ENCODE data around the gene LYL1. TPM values are rescaled to one million over a fixed set of nuclear protein-coding genes. Genes with fewer than 3 reads are reported as not detected.

LYL1 gene
- total RNA-seq, 2 experiments from 2014 or later, result 2.0 to 2.5 TPM

DNA sequence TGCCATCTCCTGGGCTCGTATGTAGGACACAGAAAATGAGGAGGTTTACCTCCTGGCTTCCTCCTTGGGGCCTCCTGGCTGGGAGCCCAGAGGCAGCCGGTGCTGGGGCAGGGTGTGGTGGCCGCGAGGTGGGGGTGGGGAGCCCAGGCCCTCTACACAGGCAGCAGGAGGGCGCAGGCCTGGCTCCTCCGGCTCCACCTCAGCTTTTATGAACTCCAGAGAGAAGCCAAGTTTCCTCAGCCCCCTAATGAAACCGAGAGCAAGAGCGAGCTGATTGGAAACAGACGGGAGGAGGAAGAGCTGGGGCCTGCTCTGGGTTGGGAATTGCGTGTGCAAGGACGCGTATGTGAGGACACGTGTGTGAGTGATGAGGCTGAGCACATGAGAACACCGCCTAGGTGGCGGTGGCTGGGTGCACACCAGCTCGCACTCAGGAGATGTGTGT, 23.1 kb downstream of the LYL1 start:
- Mint-ChIP-seq H3K4me3 (no peak overlapping the region), H3K4me1 (no peaks in the 10 kb centered on the region), H3K9me3 (ENCODE audit: low read depth) (no peaks in the 10 kb centered on the region), H3K27ac (no peak overlapping the region), H3K27me3 (no peaks in the 10 kb centered on the region), H3K36me3 (ENCODE audit: low read depth) (no peaks in the 10 kb centered on the region)
- ATAC-seq (no peak), DNase-seq (no peak)
- POLR2A ChIA-PET, result no interaction called here
- CTCF ChIA-PET, result interaction anchor here (0.8 to 1.2 kb wide), 5 partner anchors 12 to 114 kb away, joined by 3 to 4 read pairs (median 4); no protein-coding TSS in a partner anchor
- intact Hi-C loops (cut with DNase I, micrococcal nuclease), result no loop called here

DNA sequence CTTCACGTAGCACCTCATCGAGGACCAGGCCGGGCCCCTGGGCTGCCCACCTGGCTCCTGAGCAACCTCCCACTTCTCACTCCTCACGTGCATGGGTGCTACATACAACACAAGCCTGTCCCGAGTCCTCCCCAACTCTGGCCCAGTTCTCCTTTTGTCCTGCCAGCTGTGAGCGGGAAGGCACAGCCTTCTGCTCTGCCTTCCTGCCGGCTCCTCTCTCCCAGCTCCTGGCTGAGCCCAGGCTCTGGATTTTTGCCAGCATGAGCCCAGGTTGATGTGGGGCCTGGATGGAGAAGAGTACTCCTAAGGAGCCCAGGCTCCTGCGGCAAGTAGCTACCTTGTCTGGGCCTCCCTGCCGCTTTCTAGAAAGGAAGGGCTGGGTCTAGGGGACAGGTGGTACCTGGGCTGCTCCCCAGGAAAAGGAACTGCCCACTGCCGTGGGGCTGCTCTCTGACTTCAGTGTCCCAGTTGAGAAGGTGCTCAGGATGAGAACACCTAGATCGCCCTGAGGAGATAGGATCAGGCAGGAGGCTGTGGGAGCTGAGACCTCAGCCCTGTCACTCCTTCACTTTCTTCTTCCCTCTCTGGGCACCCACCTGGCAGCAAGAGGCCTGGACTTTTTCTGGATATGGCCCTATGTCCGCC, 23.6 kb downstream of the LYL1 start:
- H3K9me3 Mint-ChIP-seq (ENCODE audit: low read depth), result no peaks in the 10 kb centered on the region
- CTCF ChIA-PET, result interaction anchor here (0.8 to 1.2 kb wide), 3 partner anchors 12 to 101 kb away, joined by 3 to 4 read pairs (median 4); no protein-coding TSS in a partner anchor
- H3K4me3 Mint-ChIP-seq, result no peak overlapping the region
- POLR2A ChIA-PET, result no interaction called here
- H3K27ac Mint-ChIP-seq, result no peak overlapping the region
- no peaks in the 10 kb centered on the region for H3K36me3 Mint-ChIP-seq (ENCODE audit: low read depth)
- intact Hi-C loops (cut with DNase I, micrococcal nuclease), result no loop called here
- H3K4me1 Mint-ChIP-seq, result no peaks in the 10 kb centered on the region
- DNase-seq (no peak), ATAC-seq (no peak)
- H3K27me3 Mint-ChIP-seq, result no peaks in the 10 kb centered on the region

DNA sequence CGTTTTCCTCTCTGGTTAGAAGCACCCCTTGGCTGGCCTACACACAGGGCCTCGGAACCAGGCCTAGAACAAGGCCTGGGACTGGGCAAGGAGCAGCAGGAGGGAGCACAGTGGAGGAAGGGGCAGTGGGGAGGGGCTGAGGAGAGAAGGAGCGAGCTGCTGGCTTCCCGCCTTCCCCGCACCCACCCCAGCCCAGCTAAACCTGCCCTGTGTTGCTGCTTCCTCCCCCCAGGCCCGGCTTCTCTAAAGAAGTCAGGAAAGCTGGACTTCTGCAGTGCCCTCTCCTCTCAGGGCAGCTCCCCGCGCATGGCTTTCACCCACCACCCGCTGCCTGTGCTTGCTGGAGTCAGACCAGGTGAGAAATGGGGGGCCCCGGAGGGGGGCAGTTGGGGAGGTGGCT, 24.3 kb downstream of the LYL1 start:
- H3K27me3 Mint-ChIP-seq, result no peaks in the 10 kb centered on the region
- no peak for DNase-seq
- ATAC-seq, result no peak
- ChIA-PET CTCF (interaction anchor here (1.2 to 1.5 kb wide), 2 partner anchors 17 kb away, joined by 3 to 4 read pairs; no protein-coding TSS in a partner anchor), POLR2A (no interaction called here)
- intact Hi-C loops (cut with DNase I, micrococcal nuclease), result no loop called here
- no peak overlapping the region for H3K27ac Mint-ChIP-seq
- no peaks in the 10 kb centered on the region for H3K9me3 Mint-ChIP-seq (ENCODE audit: low read depth)
- no peaks in the 10 kb centered on the region for H3K36me3 Mint-ChIP-seq (ENCODE audit: low read depth)
- no peaks in the 10 kb centered on the region for H3K4me1 Mint-ChIP-seq
- no peak overlapping the region for H3K4me3 Mint-ChIP-seq

DNA sequence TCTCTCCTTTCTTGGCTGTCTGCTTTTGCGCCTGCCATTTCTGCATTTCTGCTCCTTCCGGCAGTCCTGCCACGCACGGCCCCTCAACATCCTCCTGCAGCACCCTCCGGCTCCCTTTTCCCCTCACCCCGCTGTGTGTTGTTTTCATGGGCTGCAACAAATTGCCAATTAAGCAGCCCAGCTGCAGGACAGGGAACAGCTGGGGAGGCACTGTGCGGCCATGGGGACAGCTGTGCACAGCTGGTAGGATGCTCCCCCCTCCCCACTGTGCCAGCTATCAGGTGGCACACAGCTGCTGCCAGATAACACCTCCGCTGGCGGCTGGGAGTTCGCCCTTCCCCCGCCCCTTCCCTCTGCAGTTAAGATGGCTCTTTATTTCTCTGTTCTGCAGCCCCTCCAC, 25.4 kb downstream of the LYL1 start:
- intact Hi-C loops (cut with DNase I, micrococcal nuclease), result no loop called here
- Mint-ChIP-seq H3K4me1 (no peaks in the 10 kb centered on the region), H3K9me3 (ENCODE audit: low read depth) (no peaks in the 10 kb centered on the region), H3K4me3 (no peak overlapping the region), H3K27ac (no peak overlapping the region), H3K36me3 (ENCODE audit: low read depth) (no peaks in the 10 kb centered on the region), H3K27me3 (no peaks in the 10 kb centered on the region)
- DNase-seq, result no peak
- no peak for ATAC-seq
- ChIA-PET POLR2A (interaction anchor here (0.5 kb wide), 1 partner anchor 445 kb away, joined by 4 read pairs; no protein-coding TSS in a partner anchor), CTCF (interaction anchor here (0.5 to 1.6 kb wide), 5 partner anchors 13 to 195 kb away, joined by 3 to 4 read pairs (median 4); no protein-coding TSS in a partner anchor)

DNA sequence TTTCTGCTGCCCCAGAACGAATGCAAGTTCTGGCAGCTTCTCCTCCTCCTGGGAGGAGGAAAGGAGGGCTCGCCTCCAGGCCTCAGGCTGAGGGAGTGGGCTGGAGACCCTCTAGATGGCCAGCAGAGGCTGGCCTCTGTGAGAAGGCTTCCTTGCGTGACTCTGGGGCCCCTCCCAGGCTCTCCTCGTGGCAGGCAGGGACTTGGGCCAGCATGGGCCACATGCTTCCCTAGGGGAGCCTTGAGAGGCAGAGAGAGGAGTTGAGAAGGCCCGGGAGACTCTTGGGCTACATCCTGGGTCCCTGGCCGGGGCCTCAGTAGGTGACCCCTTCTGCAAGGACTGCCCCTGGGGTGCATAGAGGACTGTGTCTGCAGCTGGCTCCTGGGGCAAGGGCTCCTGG, 25.9 kb downstream of the LYL1 start:
- POLR2A ChIA-PET, result no interaction called here
- DNase-seq (no peak), ATAC-seq (no peak)
- intact Hi-C loops (cut with DNase I, micrococcal nuclease), result no loop called here
- CTCF ChIA-PET, result interaction anchor here (1.2 to 1.6 kb wide), 3 partner anchors 12 to 111 kb away, joined by 4 read pairs; no protein-coding TSS in a partner anchor
- Mint-ChIP-seq H3K9me3 (ENCODE audit: low read depth) (no peaks in the 10 kb centered on the region), H3K4me3 (no peak overlapping the region), H3K27me3 (no peaks in the 10 kb centered on the region), H3K4me1 (no peaks in the 10 kb centered on the region), H3K27ac (no peak overlapping the region), H3K36me3 (ENCODE audit: low read depth) (no peaks in the 10 kb centered on the region)

DNA sequence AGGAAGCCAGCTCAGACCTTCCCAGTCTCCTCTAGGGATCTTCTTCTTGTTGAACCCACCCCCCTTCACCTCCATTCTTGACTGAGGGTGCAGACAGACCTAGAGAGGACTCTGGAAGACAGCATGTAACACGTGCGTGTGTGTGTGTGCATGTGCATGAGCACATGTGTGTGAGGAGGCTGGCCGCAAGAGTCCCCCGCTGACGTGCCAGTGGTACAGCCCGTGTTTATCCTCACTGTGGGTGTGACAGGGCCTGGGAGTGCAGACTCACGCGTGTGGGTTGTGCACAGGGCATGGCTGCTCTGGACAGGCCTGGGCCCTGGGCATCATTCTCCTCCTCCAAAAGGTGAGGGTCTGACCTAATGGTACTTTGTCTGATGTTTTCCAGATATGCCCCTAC, 26.3 kb downstream of the LYL1 start:
- Mint-ChIP-seq H3K9me3 (ENCODE audit: low read depth) (no peaks in the 10 kb centered on the region), H3K27me3 (no peaks in the 10 kb centered on the region), H3K4me1 (no peaks in the 10 kb centered on the region), H3K36me3 (ENCODE audit: low read depth) (no peaks in the 10 kb centered on the region), H3K27ac (no peak overlapping the region), H3K4me3 (no peak overlapping the region)
- DNase-seq (no peak), ATAC-seq (no peak)
- intact Hi-C loops (cut with DNase I, micrococcal nuclease), result no loop called here
- CTCF ChIA-PET, result interaction anchor here (0.9 kb wide), 1 partner anchor 111 kb away, joined by 3 read pairs; no protein-coding TSS in a partner anchor
- POLR2A ChIA-PET, result no interaction called here

DNA sequence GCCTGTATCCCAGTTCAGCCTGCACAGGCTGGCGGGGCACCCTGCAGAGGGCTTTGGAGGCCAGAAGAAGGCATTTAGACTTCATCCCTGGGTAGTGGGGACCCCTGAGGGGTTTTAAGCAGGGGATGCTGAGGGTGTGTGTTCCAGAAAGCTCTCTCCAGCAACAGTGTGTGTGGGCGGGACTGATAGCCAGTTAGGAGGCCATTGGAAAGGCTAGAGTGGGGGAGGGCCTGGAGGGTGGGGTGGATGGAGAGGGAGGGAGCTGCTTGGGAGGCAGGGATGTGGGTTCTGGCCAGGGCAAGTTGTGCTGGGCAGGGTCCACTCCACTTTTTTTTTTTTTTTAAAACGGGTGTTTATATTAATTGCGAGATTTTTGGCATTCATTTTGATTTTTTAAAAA, 28.3 kb downstream of the LYL1 start:
- Mint-ChIP-seq H3K9me3 (ENCODE audit: low read depth) (no peaks in the 10 kb centered on the region), H3K27me3 (no peaks in the 10 kb centered on the region), H3K27ac (no peak overlapping the region), H3K4me1 (no peaks in the 10 kb centered on the region), H3K36me3 (ENCODE audit: low read depth) (no peaks in the 10 kb centered on the region), H3K4me3 (no peak overlapping the region)
- ChIA-PET POLR2A (no interaction called here), CTCF (interaction anchor here (1.6 to 3.0 kb wide), 2 partner anchors 13 to 97 kb away, joined by 6 to 16 read pairs; no protein-coding TSS in a partner anchor)
- ATAC-seq (no peak), DNase-seq (no peak)
- intact Hi-C loops (cut with DNase I, micrococcal nuclease), result no loop called here

DNA sequence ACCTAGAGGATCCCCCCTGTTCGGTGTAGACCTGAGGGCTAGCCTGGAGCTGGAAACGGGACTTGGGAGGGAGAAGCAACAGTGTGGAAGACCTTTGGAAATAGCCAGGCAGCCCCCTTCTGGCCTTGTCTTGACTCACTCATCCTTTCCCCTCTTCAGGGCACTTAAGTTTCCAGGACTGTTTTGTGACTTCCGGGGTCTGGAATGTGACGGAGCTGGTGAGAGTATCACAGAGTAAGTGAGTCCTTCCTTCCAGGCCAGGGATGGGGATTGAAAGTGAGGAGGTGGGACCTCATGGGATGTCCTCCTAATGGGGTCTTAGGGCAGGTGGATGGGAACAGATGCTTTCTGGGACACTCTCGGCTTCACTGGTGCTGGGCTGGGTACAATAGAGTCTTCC, 29.4 kb downstream of the LYL1 start:
- no peaks in the 10 kb centered on the region for H3K27me3 Mint-ChIP-seq
- H3K4me1 Mint-ChIP-seq, result no peaks in the 10 kb centered on the region
- no peaks in the 10 kb centered on the region for H3K9me3 Mint-ChIP-seq (ENCODE audit: low read depth)
- DNase-seq, result no peak
- ATAC-seq, result no peak
- H3K4me3 Mint-ChIP-seq, result no peak overlapping the region
- H3K27ac Mint-ChIP-seq, result no peak overlapping the region
- intact Hi-C loops (cut with DNase I, micrococcal nuclease), result no loop called here
- ChIA-PET POLR2A (no interaction called here), CTCF (interaction anchor here (0.6 to 3.0 kb wide), 3 partner anchors 11 to 96 kb away, joined by 3 to 16 read pairs (median 6); no protein-coding TSS in a partner anchor)
- no peaks in the 10 kb centered on the region for H3K36me3 Mint-ChIP-seq (ENCODE audit: low read depth)

DNA sequence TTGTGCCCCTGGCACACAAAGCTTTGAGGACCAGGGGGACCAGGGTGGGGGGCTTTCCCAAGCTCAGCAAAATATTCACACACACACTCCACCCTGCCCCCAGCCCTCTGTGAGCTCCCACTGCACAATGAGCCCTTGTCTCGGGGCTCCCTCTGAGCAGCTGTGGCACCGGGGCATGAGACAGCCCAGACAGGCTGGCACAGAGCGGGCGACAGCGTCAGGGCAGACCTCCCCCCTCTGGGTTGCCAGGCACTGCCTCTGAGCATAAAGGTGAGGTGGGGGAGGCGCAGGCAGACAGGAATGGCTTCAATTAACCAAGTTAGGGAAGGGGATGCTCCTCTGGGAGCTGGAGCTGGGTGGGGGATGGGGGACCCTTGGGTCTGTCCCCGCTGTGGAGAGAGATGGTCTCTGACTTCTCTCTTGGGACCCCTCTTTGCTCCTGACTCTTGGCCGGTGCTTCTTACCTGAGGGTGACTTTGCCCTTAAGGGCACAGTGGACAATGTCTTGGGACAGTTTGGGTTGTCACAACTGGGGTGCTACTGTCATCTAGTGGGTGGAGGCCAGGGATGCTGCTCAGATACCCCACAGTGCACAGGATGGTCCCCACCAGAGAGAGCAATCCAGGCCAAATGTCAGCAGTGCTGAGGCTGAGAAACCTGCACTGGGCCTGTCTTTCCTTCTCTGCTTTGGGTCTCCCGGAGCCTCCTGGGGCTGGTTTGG, 30.3 kb downstream of the LYL1 start:
- DNase-seq (no peak), ATAC-seq (no peak)
- Mint-ChIP-seq H3K4me1 (no peaks in the 10 kb centered on the region), H3K9me3 (ENCODE audit: low read depth) (no peaks in the 10 kb centered on the region), H3K36me3 (ENCODE audit: low read depth) (no peaks in the 10 kb centered on the region), H3K27me3 (no peaks in the 10 kb centered on the region), H3K27ac (no peak overlapping the region), H3K4me3 (no peak overlapping the region)
- POLR2A ChIA-PET, result no interaction called here
- intact Hi-C loops (cut with DNase I, micrococcal nuclease), result no loop called here
- CTCF ChIA-PET, result interaction anchor here (1.1 to 3.0 kb wide), 5 partner anchors 10 to 107 kb away, joined by 3 to 16 read pairs (median 4); no protein-coding TSS in a partner anchor

DNA sequence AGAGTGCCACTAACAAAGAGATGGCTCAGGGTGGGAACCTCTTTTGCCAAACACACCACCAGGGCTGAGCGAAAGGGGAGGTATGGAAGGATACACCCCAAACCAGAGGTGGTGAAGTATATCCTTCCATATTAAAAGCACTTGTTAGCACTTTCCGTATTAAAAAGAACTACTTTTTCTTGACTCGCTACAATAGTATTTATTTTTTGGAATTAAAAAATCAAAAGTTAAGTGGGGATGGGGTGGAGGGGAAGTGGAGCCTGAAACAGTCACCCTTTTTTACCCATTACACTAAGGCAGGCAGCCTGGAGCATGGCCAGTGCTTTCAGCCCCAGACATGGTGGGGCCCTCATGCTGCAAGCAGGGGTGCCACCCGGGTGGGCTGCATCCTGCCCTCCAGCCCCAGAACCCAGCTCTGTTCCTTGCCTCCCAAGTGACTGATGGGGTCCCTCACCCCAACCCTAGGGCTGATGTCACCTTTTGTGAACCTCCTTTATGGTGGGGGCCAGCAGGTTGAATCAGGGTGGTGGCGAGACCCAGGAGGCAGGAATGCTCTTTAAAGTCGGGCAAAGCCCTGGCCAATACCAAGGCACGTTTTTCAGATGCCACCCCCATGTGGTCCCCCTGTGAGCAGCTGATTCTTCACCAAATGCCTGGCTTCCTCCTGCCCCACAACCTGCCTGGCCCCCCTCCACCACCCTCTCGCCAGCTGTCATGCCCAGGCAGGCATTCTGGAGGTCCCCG, 31.0 kb downstream of the LYL1 start:
- H3K36me3 Mint-ChIP-seq (ENCODE audit: low read depth), result no peaks in the 10 kb centered on the region
- H3K27me3 Mint-ChIP-seq, result no peaks in the 10 kb centered on the region
- intact Hi-C loops (cut with DNase I, micrococcal nuclease), result no loop called here
- no peak for DNase-seq
- no peaks in the 10 kb centered on the region for H3K4me1 Mint-ChIP-seq
- H3K27ac Mint-ChIP-seq, result no peak overlapping the region
- no peak for ATAC-seq
- ChIA-PET CTCF (interaction anchor here (1.1 to 1.2 kb wide), 3 partner anchors 11 to 106 kb away, joined by 3 to 4 read pairs (median 3); no protein-coding TSS in a partner anchor), POLR2A (no interaction called here)
- no peak overlapping the region for H3K4me3 Mint-ChIP-seq
- no peaks in the 10 kb centered on the region for H3K9me3 Mint-ChIP-seq (ENCODE audit: low read depth)

DNA sequence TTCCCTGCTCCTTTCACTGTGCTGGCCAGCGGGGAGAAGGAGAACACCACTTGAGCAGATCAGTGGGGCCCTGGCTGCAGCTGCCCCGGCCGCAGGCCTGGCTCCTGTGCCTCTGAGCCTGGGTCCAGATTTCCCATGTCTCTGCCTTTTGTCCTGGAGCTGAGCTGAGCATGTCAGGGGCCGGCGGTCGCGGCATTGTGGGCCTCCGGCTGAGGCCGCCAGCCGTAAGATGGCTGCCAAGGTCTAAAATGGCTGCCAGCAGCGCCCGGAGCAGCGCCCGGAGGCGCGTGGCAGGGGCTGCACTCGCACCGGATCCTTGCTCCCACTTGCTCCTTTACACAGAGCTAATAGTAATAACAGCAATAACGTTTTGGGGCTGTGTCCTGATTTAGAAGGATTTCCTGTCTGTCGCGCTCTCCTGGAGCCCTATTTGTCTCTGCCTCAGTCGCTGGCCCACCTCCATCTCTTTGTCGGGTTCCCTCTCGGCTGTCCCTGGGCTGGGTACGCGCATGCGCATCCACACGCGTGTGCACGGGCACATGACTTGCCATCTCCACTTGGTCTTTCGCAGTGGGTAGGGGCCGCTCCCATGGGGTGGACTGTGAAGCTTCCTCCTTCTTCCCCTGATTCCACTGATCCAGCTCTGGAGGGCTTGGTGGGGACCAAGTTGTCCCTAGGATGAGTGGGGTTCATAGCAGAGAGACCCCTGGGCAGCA, 32.1 kb downstream of the LYL1 start:
- intact Hi-C loops (cut with DNase I, micrococcal nuclease), result no loop called here
- CTCF ChIA-PET, result interaction anchor here (0.9 to 1.8 kb wide), 3 partner anchors 9 to 93 kb away, joined by 3 to 10 read pairs (median 3); no protein-coding TSS in a partner anchor
- H3K27me3 Mint-ChIP-seq, result no peaks in the 10 kb centered on the region
- no peaks in the 10 kb centered on the region for H3K9me3 Mint-ChIP-seq (ENCODE audit: low read depth)
- POLR2A ChIA-PET, result no interaction called here
- ATAC-seq, result no peak
- H3K4me3 Mint-ChIP-seq, result no peak overlapping the region
- no peak for DNase-seq
- H3K4me1 Mint-ChIP-seq, result no peaks in the 10 kb centered on the region
- H3K36me3 Mint-ChIP-seq (ENCODE audit: low read depth), result no peaks in the 10 kb centered on the region
- H3K27ac Mint-ChIP-seq, result no peak overlapping the region
